HG03457 (cell line): ENCODE measurements around the gene HAND1.

Experiments
- ATAC-seq: cut with Tn5 transposase; IDR thresholded peaks from one replicate; pipeline ENCODE4 v1.9.1; 2021; ENCODE audit warnings: moderate number of reproducible peaks; ENCODE audit not compliant: unreplicated experiment

HAND1 gene

GRCh38 chr5:154478224-154478565, at the start of gene HAND1:
Gene HAND1, minus strand, starts transcription at chr5:154478227. Its CDS starts 219 bp downstream, at chr5:154478008.
- no peak for ATAC-seq

GRCh38 chr5:154526231-154527226, 48.5 kb upstream of the HAND1 start:
- ATAC-seq = no peak

- no peak for ATAC-seq
Measured at GRCh38 chr5:154524859-154525258, 46.8 kb upstream of the HAND1 start.

GRCh38 chr5:154524181-154524580, 46.2 kb upstream of the HAND1 start:
- no peak for ATAC-seq

- ATAC-seq = no peak
Measured at GRCh38 chr5:154523709-154524108, 45.7 kb upstream of the HAND1 start.

- ATAC-seq = no peak
Measured at GRCh38 chr5:154523104-154523503, 45.1 kb upstream of the HAND1 start.

- ATAC-seq = no peak
Measured at GRCh38 chr5:154522284-154522683, 44.3 kb upstream of the HAND1 start.

- ATAC-seq = no peak
Measured at GRCh38 chr5:154521756-154522155, 43.7 kb upstream of the HAND1 start.

- no peak for ATAC-seq
Measured at GRCh38 chr5:154520861-154521453, 42.9 kb upstream of the HAND1 start.

GRCh38 chr5:154519359-154519758, 41.3 kb upstream of the HAND1 start:
- ATAC-seq = no peak

GRCh38 chr5:154518438-154518867, 40.4 kb upstream of the HAND1 start:
- ATAC-seq = no peak

- ATAC-seq = no peak
Measured at GRCh38 chr5:154517810-154518437, 39.9 kb upstream of the HAND1 start.

- no peak for ATAC-seq
Measured at GRCh38 chr5:154517181-154517580, 39.2 kb upstream of the HAND1 start.

GRCh38 chr5:154516475-154516874, 38.4 kb upstream of the HAND1 start:
- no peak for ATAC-seq

GRCh38 chr5:154515488-154515887, 37.5 kb upstream of the HAND1 start:
- ATAC-seq = peak; percentile 60

GRCh38 chr5:154514331-154514730, 36.3 kb upstream of the HAND1 start:
- peak; percentile 39 for ATAC-seq

- ATAC-seq = peak; percentile 44
Measured at GRCh38 chr5:154513669-154514084, 35.6 kb upstream of the HAND1 start.

- ATAC-seq = no peak
Measured at GRCh38 chr5:154511984-154512383, 34.0 kb upstream of the HAND1 start.

- no peak for ATAC-seq
Measured at GRCh38 chr5:154509784-154510555, 31.9 kb upstream of the HAND1 start.

GRCh38 chr5:154508114-154508513, 30.1 kb upstream of the HAND1 start:
- no peak for ATAC-seq

- no peak for ATAC-seq
Measured at GRCh38 chr5:154506716-154507080, 28.7 kb upstream of the HAND1 start.
